ENCODE measurements around the gene HNRNPUL2. TPM values are rescaled to one million over a fixed set of nuclear protein-coding genes. Genes with fewer than 3 reads are reported as not detected.
A peak's percentile ranks its signal among the peaks of the same experiment; 100 is the strongest.

The HNRNPUL2 gene
- total RNA-seq, 1 experiment from 2014 or later, result 43.5 TPM

DNA sequence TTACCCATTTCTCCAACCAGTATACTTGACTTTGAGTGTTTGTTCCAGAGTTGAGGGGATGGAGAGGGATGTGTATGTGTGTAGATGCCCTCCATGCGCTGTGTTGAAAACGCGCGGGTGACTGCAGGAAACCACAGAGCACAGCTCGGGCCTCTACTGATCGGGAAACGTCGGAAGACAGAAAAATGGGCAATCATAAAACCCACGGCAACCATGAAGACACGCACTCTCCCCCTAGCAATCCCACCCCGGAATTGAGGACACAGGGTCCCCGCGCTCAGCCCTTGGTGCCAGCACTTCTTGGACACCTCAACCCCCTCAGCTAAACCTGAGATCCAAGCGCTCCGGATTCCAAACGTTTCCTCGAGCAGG is 56.0 kb downstream of the HNRNPUL2 start:
- H2BK5ac ChIP-seq (ENCODE audit: insufficient read length, low read length), result no peak overlapping the region
- peak overlapping the region; percentile 92 to 99 for H3K4me3 Mint-ChIP-seq
- H3K4me1 Mint-ChIP-seq, result peaks cover 24 to 31% of the 10 kb centered on the region in 2 experiments
- no peaks in the 10 kb centered on the region for H3K27me3 ChIP-seq (ENCODE audit: insufficient read depth, low read length)
- no peaks in the 10 kb centered on the region for H4K20me1 ChIP-seq (ENCODE audit: control insufficient read depth, insufficient read depth, insufficient read length)
- no peak overlapping the region for H2AK5ac ChIP-seq (ENCODE audit: insufficient read length, low read length)
- H3K23me2 ChIP-seq (ENCODE audit: insufficient read length, low read depth, low read length, poor library complexity, severe bottlenecking), result peaks cover 8% of the 10 kb centered on the region
- H3K27ac Mint-ChIP-seq, result peak overlapping the region; percentile 92 to 97 (median 93)
- no peaks in the 10 kb centered on the region; the same call in 1 of the 2 replicates for H3K27me3 Mint-ChIP-seq (ENCODE audit: low read depth)
- H4K91ac ChIP-seq (ENCODE audit: insufficient read length, low read depth, low read length), result no peak overlapping the region
- H3K4ac ChIP-seq (ENCODE audit: low read depth, low read length), result no peak overlapping the region; the same call in 1 of the 2 replicates
- no peak overlapping the region for H3K27ac ChIP-seq (ENCODE audit: insufficient read length, low read depth, low read length)
- H2BK120ac ChIP-seq (ENCODE audit: low read depth, low read length, poor library complexity, severe bottlenecking), result no peak overlapping the region
- H4K8ac ChIP-seq (replicated peaks; ENCODE audit: insufficient read length, low read depth, low read length), result no peak overlapping the region
- peaks cover 1% of the 10 kb centered on the region; the same call in 1 of the 2 replicates for H3K4me1 ChIP-seq (ENCODE audit: insufficient read depth, low read length)
- peaks cover 19 to 46% (median 37%) of the 10 kb centered on the region in 3 experiments; a peak in 6 of 7 replicates for H3K36me3 Mint-ChIP-seq (ENCODE audit: insufficient read depth in 1 of 3, low read depth in 3 of 3)
- H3K23ac ChIP-seq (ENCODE audit: insufficient read length, low read depth, low read length), result no peak overlapping the region
- H3K4me2 ChIP-seq (ENCODE audit: insufficient read depth, insufficient read length, low read length), result peak overlapping the region; percentile 83
- no peak overlapping the region for H3T11ph ChIP-seq (ENCODE audit: low read length)
- H2BK12ac ChIP-seq (ENCODE audit: insufficient read length, low read depth, low read length), result no peak overlapping the region
- no peaks in the 10 kb centered on the region for H3K9me3 Mint-ChIP-seq
- peak overlapping the region; percentile 89 for H3K9ac ChIP-seq (ENCODE audit: extremely low read depth, insufficient read length, low read length)
- H4K5ac ChIP-seq (ENCODE audit: insufficient read length, low read depth, low read length), result no peak overlapping the region
- H2BK15ac ChIP-seq (ENCODE audit: low read depth, low read length), result no peak overlapping the region
- no peak for DNase-seq
- H3K56ac ChIP-seq (ENCODE audit: insufficient read length, low read depth, low read length), result no peak overlapping the region
- no peak overlapping the region for H2AFZ ChIP-seq (ENCODE audit: low read length)
- WGBS (ENCODE audit: extremely low coverage, insufficient read length, low lambda C conversion rate), result no CpG with 5 or more reads among the region's 17 CpGs
- no peak overlapping the region for H3K18ac ChIP-seq (ENCODE audit: insufficient read length, low read depth, low read length)
- no peaks in the 10 kb centered on the region for H3K9me3 ChIP-seq (ENCODE audit: control insufficient read depth, low read depth, low read length)
- no peaks in the 10 kb centered on the region for H3K79me1 ChIP-seq (ENCODE audit: insufficient read depth, low read depth, low read length, poor library complexity, severe bottlenecking)
- TF ChIP-seq, protein P1, sequence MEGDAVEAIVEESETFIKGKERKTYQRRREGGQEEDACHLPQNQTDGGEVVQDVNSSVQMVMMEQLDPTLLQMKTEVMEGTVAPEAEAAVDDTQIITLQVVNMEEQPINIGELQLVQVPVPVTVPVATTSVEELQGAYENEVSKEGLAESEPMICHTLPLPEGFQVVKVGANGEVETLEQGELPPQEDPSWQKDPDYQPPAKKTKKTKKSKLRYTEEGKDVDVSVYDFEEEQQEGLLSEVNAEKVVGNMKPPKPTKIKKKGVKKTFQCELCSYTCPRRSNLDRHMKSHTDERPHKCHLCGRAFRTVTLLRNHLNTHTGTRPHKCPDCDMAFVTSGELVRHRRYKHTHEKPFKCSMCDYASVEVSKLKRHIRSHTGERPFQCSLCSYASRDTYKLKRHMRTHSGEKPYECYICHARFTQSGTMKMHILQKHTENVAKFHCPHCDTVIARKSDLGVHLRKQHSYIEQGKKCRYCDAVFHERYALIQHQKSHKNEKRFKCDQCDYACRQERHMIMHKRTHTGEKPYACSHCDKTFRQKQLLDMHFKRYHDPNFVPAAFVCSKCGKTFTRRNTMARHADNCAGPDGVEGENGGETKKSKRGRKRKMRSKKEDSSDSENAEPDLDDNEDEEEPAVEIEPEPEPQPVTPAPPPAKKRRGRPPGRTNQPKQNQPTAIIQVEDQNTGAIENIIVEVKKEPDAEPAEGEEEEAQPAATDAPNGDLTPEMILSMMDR (conservative IDR thresholded peaks at IDR 0.05), result no peak
- no peak overlapping the region for H2BK20ac ChIP-seq (ENCODE audit: low read depth, low read length, poor library complexity, severe bottlenecking)
- H3K79me2 ChIP-seq (ENCODE audit: insufficient read depth, low read length), result no peaks in the 10 kb centered on the region
- H3K14ac ChIP-seq (ENCODE audit: insufficient read depth, low read length), result peak overlapping the region; percentile 59; the same call in 1 of the 2 replicates

All from H9 (cell line).